ENCODE data around the gene LILRA1.
"Not testable (repeated sequence)": the region's sequence is repeated elsewhere in the genome, so short reads cannot be mapped to it uniquely, and the experiment has no call there.

LILRA1 gene

DNA sequence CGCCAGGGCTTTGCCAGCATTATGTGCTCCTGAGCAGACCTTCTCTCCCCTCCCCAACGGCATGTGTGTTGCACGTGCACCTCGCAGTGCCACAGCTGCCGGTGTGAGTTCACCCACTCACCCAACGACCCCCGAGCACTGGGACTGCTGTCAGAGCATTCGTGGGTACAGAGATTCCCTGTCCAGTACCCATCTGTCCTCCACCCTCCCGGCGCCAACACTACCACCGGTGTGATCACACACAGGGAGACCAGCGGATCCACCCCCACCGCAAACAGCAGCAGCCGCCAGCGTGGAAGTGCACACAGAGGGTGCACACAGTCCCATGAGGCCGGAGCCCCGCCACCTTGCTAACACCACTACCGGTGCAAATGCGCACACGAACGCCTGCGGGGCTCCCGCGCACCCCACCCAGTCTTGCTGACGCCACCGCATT is 15.9 kb downstream of the LILRA1 start:
- Histone ChIP-seq H3K4me3 (no peak overlapping the region), H3K27ac (no peak overlapping the region), H3K9ac (ENCODE audit: insufficient read length) (no peak overlapping the region), H3K9me3 (ENCODE audit: low read depth, low read length) (no peaks in the 10 kb centered on the region), H3K36me3 (ENCODE audit: insufficient read depth, low read length) (no peaks in the 10 kb centered on the region)
- TF ChIP-seq FOXP2 (optimal IDR thresholded peaks at IDR 0.05; ENCODE audit: control extremely low read depth, extremely low read length, insufficient read depth) (no peak), POLR2AphosphoS5 (IDR thresholded peaks at IDR 0.05; ENCODE audit: borderline replicate concordance, low read depth, low read length) (no peak), EZH2 (IDR thresholded peaks at IDR 0.05) (no peak)
- no peak for DNase-seq (ENCODE audit: low read depth, low spot score)

DNA sequence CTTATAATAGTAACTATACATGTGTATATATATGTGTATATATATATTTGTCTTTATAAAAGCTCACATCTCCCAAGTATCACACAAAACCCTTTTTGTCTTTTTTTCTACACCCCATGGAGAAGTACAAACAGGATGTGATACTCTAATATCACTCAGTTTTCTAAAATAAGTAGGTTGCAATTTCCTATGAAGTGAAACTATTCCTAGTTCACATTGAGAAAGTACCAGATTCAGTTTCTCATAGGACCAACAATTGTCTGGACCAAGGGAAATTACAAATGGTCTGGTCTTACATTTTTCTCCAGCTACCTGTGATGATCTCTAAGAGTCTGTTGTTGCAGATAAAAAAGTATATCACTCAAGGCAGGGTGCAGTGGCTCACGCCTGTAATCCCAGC is 19.0 kb downstream of the LILRA1 start:
- no peak for TF ChIP-seq POLR2AphosphoS5 (IDR thresholded peaks at IDR 0.05; ENCODE audit: borderline replicate concordance, low read depth, low read length)
- TF ChIP-seq EZH2 (IDR thresholded peaks at IDR 0.05) = no peak
- TF ChIP-seq FOXP2 (optimal IDR thresholded peaks at IDR 0.05; ENCODE audit: control extremely low read depth, extremely low read length, insufficient read depth) = no peak
- Histone ChIP-seq H3K9ac (ENCODE audit: insufficient read length) (no peak overlapping the region), H3K36me3 (ENCODE audit: insufficient read depth, low read length) (no peaks in the 10 kb centered on the region), H3K27ac (no peak overlapping the region), H3K9me3 (ENCODE audit: low read depth, low read length) (no peaks in the 10 kb centered on the region), H3K4me3 (no peak overlapping the region)
- no peak for DNase-seq (ENCODE audit: low read depth, low spot score)

DNA sequence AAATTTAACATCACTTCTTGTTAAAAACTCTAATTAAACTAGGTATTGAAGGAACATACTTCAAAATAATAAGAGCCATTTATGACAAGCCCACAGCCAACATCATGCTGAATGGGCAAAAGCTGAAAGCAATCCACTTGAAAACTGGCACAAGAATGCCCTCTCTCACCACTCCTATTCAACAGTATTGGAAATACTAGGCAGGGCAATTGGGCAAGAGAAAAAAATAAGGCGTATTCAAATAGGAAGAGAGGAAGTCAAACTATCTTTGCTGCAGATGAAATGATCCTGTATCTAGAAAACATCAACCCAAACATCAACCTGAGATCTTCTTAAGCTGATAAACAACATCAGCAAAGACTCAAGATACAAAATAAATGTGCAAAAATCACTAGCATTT is 21.3 kb downstream of the LILRA1 start:
- no peaks in the 10 kb centered on the region for H3K36me3 ChIP-seq (ENCODE audit: insufficient read depth, low read length)
- H3K27ac ChIP-seq = no peak overlapping the region
- no peaks in the 10 kb centered on the region for H3K9me3 ChIP-seq (ENCODE audit: low read depth, low read length)
- H3K4me3 ChIP-seq = no peak overlapping the region
- no peak overlapping the region for H3K9ac ChIP-seq (ENCODE audit: insufficient read length)
- TF ChIP-seq EZH2 (IDR thresholded peaks at IDR 0.05) (no peak), POLR2AphosphoS5 (IDR thresholded peaks at IDR 0.05; ENCODE audit: borderline replicate concordance, low read depth, low read length) (no peak), FOXP2 (optimal IDR thresholded peaks at IDR 0.05; ENCODE audit: control extremely low read depth, extremely low read length, insufficient read depth) (no peak)
- no peak for DNase-seq (ENCODE audit: low read depth, low spot score)

DNA sequence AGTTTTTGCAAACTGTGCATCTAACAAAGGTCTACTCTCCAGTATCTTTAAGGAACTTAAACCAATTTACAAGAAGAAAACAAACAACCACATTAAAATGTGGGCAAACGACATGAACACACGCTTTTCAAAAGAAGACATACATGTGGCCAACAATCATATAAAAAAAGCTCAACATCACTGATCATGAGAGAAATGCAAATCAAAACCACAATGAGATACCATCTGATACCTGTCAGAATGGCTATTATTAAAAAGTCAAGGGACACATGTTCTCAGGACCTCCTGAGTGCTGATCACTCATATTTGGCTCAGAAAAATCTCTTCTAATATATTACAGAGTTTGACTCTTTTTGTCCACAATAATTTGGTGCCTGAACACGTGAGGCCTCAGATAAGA is 22.6 kb downstream of the LILRA1 start:
- H3K9me3 ChIP-seq (ENCODE audit: low read depth, low read length) = no peaks in the 10 kb centered on the region

DNA sequence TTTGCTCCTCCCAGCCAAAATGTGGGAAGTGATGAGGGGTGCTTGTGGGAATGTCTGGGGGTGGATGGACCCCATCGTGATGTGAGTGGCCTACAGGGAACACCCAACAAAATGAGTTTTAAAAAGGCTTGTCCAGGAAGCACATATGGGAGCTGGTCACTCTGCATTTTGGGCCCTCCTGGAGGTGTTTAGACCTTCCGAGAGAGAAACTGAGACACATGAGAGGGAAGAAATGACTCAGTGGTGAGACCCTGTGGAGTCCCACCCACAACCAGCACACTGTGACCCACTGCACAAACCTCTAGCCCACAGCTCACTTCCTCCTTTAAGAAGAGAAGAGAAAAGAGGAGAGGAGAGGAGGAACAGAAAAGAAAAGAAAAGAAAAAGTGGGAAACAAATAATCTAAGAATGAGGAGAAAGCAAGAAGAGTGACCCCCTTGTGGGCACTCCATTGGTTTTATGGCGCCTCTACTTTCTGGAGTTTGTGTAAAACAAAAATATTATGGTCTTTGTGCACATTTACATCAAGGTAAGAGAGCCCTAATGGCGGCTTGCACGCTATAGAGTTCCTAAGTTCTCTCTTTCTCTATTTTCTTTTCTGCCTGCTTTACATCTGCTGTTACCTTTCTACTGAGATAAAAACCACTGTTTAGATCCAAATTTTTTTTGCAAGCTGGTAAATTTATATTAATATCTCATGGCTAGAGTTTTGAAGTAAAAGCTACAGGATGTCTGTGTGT is 23.6 kb downstream of the LILRA1 start:
- Histone ChIP-seq H3K9me3 (ENCODE audit: low read depth, low read length) (no peaks in the 10 kb centered on the region), H3K9ac (ENCODE audit: insufficient read length) (no peak overlapping the region), H3K27ac (no peak overlapping the region), H3K36me3 (ENCODE audit: insufficient read depth, low read length) (no peaks in the 10 kb centered on the region), H3K4me3 (no peak overlapping the region)
- no peak for DNase-seq (ENCODE audit: low read depth, low spot score)
- TF ChIP-seq EZH2 (IDR thresholded peaks at IDR 0.05) (no peak), FOXP2 (optimal IDR thresholded peaks at IDR 0.05; ENCODE audit: control extremely low read depth, extremely low read length, insufficient read depth) (no peak), POLR2AphosphoS5 (IDR thresholded peaks at IDR 0.05; ENCODE audit: borderline replicate concordance, low read depth, low read length) (no peak)

More for the DNA sequence above, 22.6 kb downstream of the LILRA1 start:
- no peak overlapping the region for H3K27ac ChIP-seq
- H3K4me3 ChIP-seq = no peak overlapping the region
- TF ChIP-seq EZH2 (IDR thresholded peaks at IDR 0.05) (no peak), FOXP2 (optimal IDR thresholded peaks at IDR 0.05; ENCODE audit: control extremely low read depth, extremely low read length, insufficient read depth) (no peak), POLR2AphosphoS5 (IDR thresholded peaks at IDR 0.05; ENCODE audit: borderline replicate concordance, low read depth, low read length) (no peak)
- no peak overlapping the region for H3K9ac ChIP-seq (ENCODE audit: insufficient read length)
- no peak for DNase-seq (ENCODE audit: low read depth, low spot score)
- no peaks in the 10 kb centered on the region for H3K36me3 ChIP-seq (ENCODE audit: insufficient read depth, low read length)

DNA sequence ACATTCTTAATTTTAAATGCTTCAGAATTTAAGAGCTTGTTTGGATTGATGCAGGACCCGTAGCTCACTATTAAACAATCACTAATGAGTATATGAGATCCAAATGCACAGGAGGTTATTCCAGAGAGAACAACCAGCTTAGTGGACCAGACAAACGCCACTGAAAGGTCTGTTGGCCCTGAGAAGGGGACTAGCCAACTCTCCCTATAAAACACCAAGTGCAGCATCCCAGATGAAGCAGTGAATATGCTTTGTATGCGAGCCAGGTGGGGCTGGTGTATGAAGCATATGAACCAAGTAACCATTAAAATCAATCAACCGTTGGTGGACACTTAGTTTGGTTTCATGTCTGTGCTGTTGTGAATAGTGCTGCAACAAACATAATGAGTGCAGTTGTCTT is 27.0 kb downstream of the LILRA1 start:
- no peaks in the 10 kb centered on the region for H3K9me3 ChIP-seq (ENCODE audit: low read depth, low read length)
- DNase-seq (ENCODE audit: low read depth, low spot score) = no peak
- no peak overlapping the region for H3K4me3 ChIP-seq
- no peaks in the 10 kb centered on the region for H3K36me3 ChIP-seq (ENCODE audit: insufficient read depth, low read length)
- no peak overlapping the region for H3K9ac ChIP-seq (ENCODE audit: insufficient read length)
- no peak overlapping the region for H3K27ac ChIP-seq
- TF ChIP-seq FOXP2 (optimal IDR thresholded peaks at IDR 0.05; ENCODE audit: control extremely low read depth, extremely low read length, insufficient read depth) = no peak
- TF ChIP-seq EZH2 (IDR thresholded peaks at IDR 0.05) = no peak
- TF ChIP-seq POLR2AphosphoS5 (IDR thresholded peaks at IDR 0.05; ENCODE audit: borderline replicate concordance, low read depth, low read length) = no peak

DNA sequence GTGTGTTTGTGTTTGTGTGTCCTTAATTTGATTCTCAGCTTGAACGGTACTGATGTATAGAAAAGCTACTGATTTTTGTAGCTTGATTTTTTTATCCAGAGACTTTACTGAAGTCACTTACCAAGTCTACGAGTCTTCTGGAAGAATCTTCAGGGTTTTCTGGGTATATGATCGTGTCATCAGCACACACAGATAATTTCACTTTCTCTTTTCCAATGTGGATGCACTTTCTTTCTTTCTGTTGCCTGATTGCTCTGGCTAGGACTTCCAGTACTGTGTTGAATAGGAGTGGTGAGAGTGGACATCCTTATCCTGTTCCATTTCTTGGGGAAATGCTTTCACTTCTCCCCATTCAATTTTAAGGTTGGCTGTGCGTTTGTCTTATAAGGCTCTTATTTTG is 29.0 kb downstream of the LILRA1 start:
- no peak for DNase-seq (ENCODE audit: low read depth, low spot score)
- H3K36me3 ChIP-seq (ENCODE audit: insufficient read depth, low read length) = no peaks in the 10 kb centered on the region
- TF ChIP-seq FOXP2 (optimal IDR thresholded peaks at IDR 0.05; ENCODE audit: control extremely low read depth, extremely low read length, insufficient read depth) = no peak
- TF ChIP-seq POLR2AphosphoS5 (IDR thresholded peaks at IDR 0.05; ENCODE audit: borderline replicate concordance, low read depth, low read length) = no peak
- TF ChIP-seq EZH2 (IDR thresholded peaks at IDR 0.05) = no peak
- H3K4me3 ChIP-seq = no peak overlapping the region
- no peaks in the 10 kb centered on the region for H3K9me3 ChIP-seq (ENCODE audit: low read depth, low read length)
- no peak overlapping the region for H3K27ac ChIP-seq
- no peak overlapping the region for H3K9ac ChIP-seq (ENCODE audit: insufficient read length)

DNA sequence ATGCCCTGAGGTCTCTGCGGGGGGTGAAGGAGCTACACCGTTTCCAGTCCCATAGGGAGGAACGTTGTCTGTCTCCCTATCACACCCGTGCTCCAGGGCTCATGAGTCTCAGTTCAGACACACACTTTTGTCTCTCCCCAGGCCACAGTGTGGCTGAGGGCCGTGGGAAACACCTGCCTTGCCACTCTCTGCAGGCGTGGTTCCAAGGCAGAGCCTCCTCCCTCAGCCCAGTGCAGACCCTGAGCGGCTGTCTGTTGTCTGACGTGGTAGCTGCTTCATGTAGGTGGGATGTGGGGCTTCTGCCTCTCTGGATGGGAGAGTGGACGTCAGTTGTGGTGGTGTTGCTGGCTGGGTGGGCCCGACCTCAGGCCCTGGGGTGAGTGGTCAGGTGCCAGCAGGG is 30.8 kb downstream of the LILRA1 start:
- H3K9ac ChIP-seq (ENCODE audit: insufficient read length); H3K9me3 ChIP-seq (ENCODE audit: low read depth, low read length); H3K36me3 ChIP-seq (ENCODE audit: insufficient read depth, low read length); DNase-seq (ENCODE audit: low read depth, low spot score); H3K4me3 ChIP-seq; H3K27ac ChIP-seq: not testable (repeated sequence)

DNA sequence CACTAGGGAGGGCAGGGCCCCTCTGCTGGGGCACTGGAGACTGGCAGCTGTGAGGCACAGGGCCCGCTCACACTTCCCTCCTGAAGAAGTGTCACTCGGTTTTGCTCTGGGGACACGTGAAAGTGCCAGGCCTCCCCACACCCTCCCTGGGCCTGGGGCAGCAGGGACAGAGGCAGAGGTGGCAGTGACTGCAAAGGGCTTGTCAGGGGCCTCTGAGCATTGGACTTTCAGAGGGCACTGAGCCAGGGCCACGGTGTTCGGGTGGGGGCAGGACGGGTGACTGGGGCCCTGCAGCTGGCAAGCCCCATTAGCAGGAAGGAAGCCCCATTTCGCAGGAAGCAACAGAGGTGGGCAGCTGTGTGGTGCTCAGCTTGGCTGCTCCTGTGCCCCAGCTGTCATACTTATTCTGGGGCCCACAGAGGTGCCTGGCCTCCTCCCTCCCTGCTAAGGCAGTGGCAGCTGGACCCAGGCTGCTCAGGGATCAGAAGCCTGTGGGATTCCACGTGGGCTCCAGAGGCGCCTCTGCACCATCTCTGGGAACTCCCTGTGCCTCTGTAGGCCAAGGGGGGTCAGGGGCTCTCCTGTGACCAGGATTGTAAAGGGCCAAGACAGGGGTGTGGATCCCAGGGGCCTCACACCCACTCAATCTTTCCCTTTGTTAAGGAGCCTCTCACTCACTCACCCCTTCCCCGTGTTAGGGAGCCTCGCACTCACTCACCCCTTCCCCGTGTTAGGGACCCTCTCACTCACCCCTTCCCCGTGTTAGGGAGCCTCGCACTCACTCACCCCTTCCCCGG is 31.7 kb downstream of the LILRA1 start:
- not testable (repeated sequence) for H3K36me3 ChIP-seq (ENCODE audit: insufficient read depth, low read length); H3K9me3 ChIP-seq (ENCODE audit: low read depth, low read length); DNase-seq (ENCODE audit: low read depth, low spot score); H3K27ac ChIP-seq; H3K4me3 ChIP-seq; H3K9ac ChIP-seq (ENCODE audit: insufficient read length)
